HepG2 (cell line): ENCODE data around the gene ZDHHC14. TPM values are rescaled to one million over a fixed set of nuclear protein-coding genes. Genes with fewer than 3 reads are reported as not detected.

Source experiments
- BCL6 ChIP-seq: IDR thresholded peaks from 2 replicates; pipeline ENCODE4 v1.6.1; 2016; ENCODE audit warnings: missing genetic modification reagents, missing compliant biosample characterization
- DR1 ChIP-seq: sonication (generic); formaldehyde crosslinking; IDR thresholded peaks from 2 replicates; pipeline ENCODE4 v1.8.0; 2021; ENCODE audit warnings: mild to moderate bottlenecking, missing genetic modification reagents, inconsistent platforms
- HOMEZ ChIP-seq: IDR thresholded peaks from 2 replicates; pipeline ENCODE4 v1.6.1; 2016; ENCODE audit warnings: low read depth
- HOXD1 ChIP-seq: sonication (generic); formaldehyde crosslinking; IDR thresholded peaks from 2 replicates; pipeline ENCODE4 v1.5.0; 2020; ENCODE audit warnings: missing genetic modification reagents
- KDM6A ChIP-seq: IDR thresholded peaks from 2 replicates; pipeline ENCODE4 v1.6.1; 2016; ENCODE audit warnings: low read depth
- KIAA2018 ChIP-seq: sonication (generic); formaldehyde crosslinking; IDR thresholded peaks from 2 replicates; pipeline ENCODE4 v1.5.0; 2020; ENCODE audit warnings: mild to moderate bottlenecking, missing genetic modification reagents, borderline replicate concordance
- MAF1 ChIP-seq: sonication (generic); formaldehyde crosslinking; IDR thresholded peaks from 2 replicates; pipeline ENCODE4 v1.5.0; 2020; ENCODE audit warnings: missing genetic modification reagents, borderline replicate concordance
- NCOR1 ChIP-seq: fragments of 200-600 bp; sonication (generic); IDR thresholded peaks from 2 replicates; pipeline ENCODE4 v1.7.0; 2017; ENCODE audit warnings: antibody characterized with exemption, low read length, borderline replicate concordance
- SIN3B ChIP-seq: fragments of 150-350 bp; IDR thresholded peaks from 2 replicates; pipeline ENCODE4 v1.6.1; 2014; ENCODE audit warnings: low read length
- TBL1XR1 ChIP-seq: fragments of 150-350 bp; IDR thresholded peaks from 2 replicates; pipeline ENCODE4 v1.6.1; 2014; ENCODE audit warnings: borderline replicate concordance, low read length; ENCODE audit not compliant: partially characterized antibody
- TERF1 ChIP-seq: sonication (generic); formaldehyde crosslinking; IDR thresholded peaks from 2 replicates; pipeline ENCODE4 v1.8.0; 2022; ENCODE audit warnings: mild to moderate bottlenecking, missing genetic modification reagents, moderate library complexity
- ZFP62 ChIP-seq: sonication (generic); formaldehyde crosslinking; IDR thresholded peaks from 2 replicates; pipeline ENCODE4 v1.4.0; 2020; ENCODE audit warnings: missing genetic modification reagents
- ZNF20 ChIP-seq: sonication (generic); formaldehyde crosslinking; IDR thresholded peaks from 2 replicates; pipeline ENCODE4 v1.4.0; 2020; ENCODE audit warnings: mild to moderate bottlenecking, moderate library complexity, missing genetic modification reagents
- ZNF224 ChIP-seq: sonication (generic); formaldehyde crosslinking; IDR thresholded peaks from 2 replicates; pipeline ENCODE4 v1.5.0; 2020; ENCODE audit warnings: mild to moderate bottlenecking, missing genetic modification reagents
- ZNF605 ChIP-seq: sonication (generic); formaldehyde crosslinking; IDR thresholded peaks from 2 replicates; pipeline ENCODE4 v1.8.0; 2022; ENCODE audit warnings: mild to moderate bottlenecking, missing genetic modification reagents
- ZNF703 ChIP-seq: sonication (generic); formaldehyde crosslinking; IDR thresholded peaks from 2 replicates; pipeline ENCODE4 v1.5.1; 2020; ENCODE audit warnings: missing genetic modification reagents, mild to moderate bottlenecking, moderate library complexity, borderline replicate concordance
- ZNF720 ChIP-seq: sonication (generic); formaldehyde crosslinking; IDR thresholded peaks from 2 replicates; pipeline ENCODE4 v1.4.0; 2020; ENCODE audit warnings: missing genetic modification reagents
- polyA plus RNA-seq, 8 experiments: library from polyadenylated mRNA; depleted of rRNA in 3 of 8; stranded (reverse) in 7 of 8; unstranded in 1 of 8; fragments of >200 nt; fragmentation: Illumina TruSeq in 4 of 8; extraction: Trizol in 4 of 8; gene quantifications; 2 replicates each; pipeline versions ENCODE4 v1.2.1 to v1.2.3, GENCODE V29; 2011 to 2016; ENCODE audit warnings: low read depth in 4 of 8, missing spikeins in 1 of 8, mixed read lengths in 1 of 8; ENCODE audit not compliant: insufficient read depth in 1 of 8
- total RNA-seq, 5 experiments: library from RNA; depleted of rRNA; stranded (reverse); fragments of >200 nt; fragmentation: Illumina TruSeq; extraction: Trizol; gene quantifications; 2 replicates each; pipeline ENCODE4 v1.2.3, GENCODE V29; 2016; ENCODE audit warnings: low read depth in 1 of 5
- TF ChIP-seq, protein P1 (sequence below): sonication (generic); formaldehyde crosslinking; IDR thresholded peaks from 2 replicates; pipeline ENCODE4 v1.5.0; 2020; ENCODE audit warnings: missing genetic modification reagents, mild to moderate bottlenecking, borderline replicate concordance

ZDHHC14 gene
- total and polyA plus RNA-seq, 2 of the 13 experiments (the other 11 are each of a cell fraction or from before 2014, with no cell fraction given), result 3.7 to 9.5 TPM

GRCh38 chr6:157539900-157540752 is 159.1 kb downstream of the ZDHHC14 start (continued):
- TF ChIP-seq ZNF720 (CRISPR knock-in tag), result no peak
- no peak for TF ChIP-seq ZNF20 (CRISPR knock-in tag)
- no peak for TF ChIP-seq ZNF224 (CRISPR knock-in tag)
- peak; percentile 95 for TF ChIP-seq HOMEZ (CRISPR knock-in tag)
- no peak for TF ChIP-seq TERF1
- no peak for TF ChIP-seq KIAA2018 (CRISPR knock-in tag)
- no peak for TF ChIP-seq ZNF703
- TF ChIP-seq, protein P1, sequence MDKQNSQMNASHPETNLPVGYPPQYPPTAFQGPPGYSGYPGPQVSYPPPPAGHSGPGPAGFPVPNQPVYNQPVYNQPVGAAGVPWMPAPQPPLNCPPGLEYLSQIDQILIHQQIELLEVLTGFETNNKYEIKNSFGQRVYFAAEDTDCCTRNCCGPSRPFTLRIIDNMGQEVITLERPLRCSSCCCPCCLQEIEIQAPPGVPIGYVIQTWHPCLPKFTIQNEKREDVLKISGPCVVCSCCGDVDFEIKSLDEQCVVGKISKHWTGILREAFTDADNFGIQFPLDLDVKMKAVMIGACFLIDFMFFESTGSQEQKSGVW (CRISPR knock-in tag), result no peak
- no peak for TF ChIP-seq SIN3B
- TF ChIP-seq HOXD1 (CRISPR knock-in tag), result peak; percentile 62; the same call in 1 of the 2 replicates
- peak; percentile 86 for TF ChIP-seq BCL6 (CRISPR knock-in tag)
- TF ChIP-seq ZNF605 (CRISPR knock-in tag), result peak; percentile 96
- TF ChIP-seq TBL1XR1, result peak; percentile 61
- peak; percentile 87 for TF ChIP-seq NCOR1
- peak; percentile 85 for TF ChIP-seq DR1
- TF ChIP-seq KDM6A (CRISPR knock-in tag), result peak; percentile 95
- TF ChIP-seq MAF1, result no peak
- TF ChIP-seq ZFP62 (CRISPR knock-in tag), result no peak
